ENCODE results near the gene DENND1B.
"Not testable (repeated sequence)": the region's sequence is repeated elsewhere in the genome, so short reads cannot be mapped to it uniquely, and the experiment has no call there.

Gene DENND1B

GRCh38 chr1:197585809-197586208 is 189.5 kb downstream of the DENND1B start:
- no peak overlapping the region for H3K27ac ChIP-seq (ENCODE audit: insufficient read depth, low read length, poor library complexity, severe bottlenecking)

GRCh38 chr1:197577580-197577979 is 197.7 kb downstream of the DENND1B start:
- H3K4me1 ChIP-seq (ENCODE audit: control insufficient read depth, insufficient read depth, low read length, poor library complexity, severe bottlenecking) = no peaks in the 10 kb centered on the region
- peaks cover 2% of the 10 kb centered on the region for H3K36me3 ChIP-seq (ENCODE audit: control insufficient read depth, insufficient read depth, low read length)
- DNase-seq = no peak
- no peak overlapping the region for H3K4me3 ChIP-seq (ENCODE audit: insufficient read depth, low read depth, low read length, poor library complexity, severe bottlenecking)
- H3K27ac ChIP-seq (ENCODE audit: insufficient read depth, low read length, poor library complexity, severe bottlenecking) = no peak overlapping the region
- H3K27me3 ChIP-seq (replicated peaks; ENCODE audit: control insufficient read depth, insufficient read depth, low read length, poor library complexity, severe bottlenecking) = no peaks in the 10 kb centered on the region
- H3K9me3 ChIP-seq (ENCODE audit: control insufficient read depth, low read length) = no peaks in the 10 kb centered on the region

More at GRCh38 chr1:197585809-197586208, 189.5 kb downstream of the DENND1B start:
- Histone ChIP-seq H3K4me1 (ENCODE audit: control insufficient read depth, insufficient read depth, low read length, poor library complexity, severe bottlenecking) (no peaks in the 10 kb centered on the region), H3K36me3 (ENCODE audit: control insufficient read depth, insufficient read depth, low read length) (peaks cover 5% of the 10 kb centered on the region), H3K4me3 (ENCODE audit: insufficient read depth, low read depth, low read length, poor library complexity, severe bottlenecking) (no peak overlapping the region), H3K9me3 (ENCODE audit: control insufficient read depth, low read length) (no peaks in the 10 kb centered on the region), H3K27me3 (replicated peaks; ENCODE audit: control insufficient read depth, insufficient read depth, low read length, poor library complexity, severe bottlenecking) (no peaks in the 10 kb centered on the region)
- no peak for DNase-seq

GRCh38 chr1:197575531-197575930 is 199.7 kb downstream of the DENND1B start:
- not testable (repeated sequence) for H3K4me1 ChIP-seq (ENCODE audit: control insufficient read depth, insufficient read depth, low read length, poor library complexity, severe bottlenecking); H3K27ac ChIP-seq (ENCODE audit: insufficient read depth, low read length, poor library complexity, severe bottlenecking); H3K27me3 ChIP-seq (replicated peaks; ENCODE audit: control insufficient read depth, insufficient read depth, low read length, poor library complexity, severe bottlenecking); DNase-seq; H3K4me3 ChIP-seq (ENCODE audit: insufficient read depth, low read depth, low read length, poor library complexity, severe bottlenecking); H3K9me3 ChIP-seq (ENCODE audit: control insufficient read depth, low read length)
- peaks cover 13% of the 10 kb centered on the region for H3K36me3 ChIP-seq (ENCODE audit: control insufficient read depth, insufficient read depth, low read length)

GRCh38 chr1:197572169-197572568 is 203.1 kb downstream of the DENND1B start:
- Histone ChIP-seq H3K27me3 (replicated peaks; ENCODE audit: control insufficient read depth, insufficient read depth, low read length, poor library complexity, severe bottlenecking) (no peaks in the 10 kb centered on the region), H3K4me3 (ENCODE audit: insufficient read depth, low read depth, low read length, poor library complexity, severe bottlenecking) (no peak overlapping the region), H3K4me1 (ENCODE audit: control insufficient read depth, insufficient read depth, low read length, poor library complexity, severe bottlenecking) (no peaks in the 10 kb centered on the region), H3K36me3 (ENCODE audit: control insufficient read depth, insufficient read depth, low read length) (peaks cover 13% of the 10 kb centered on the region), H3K9me3 (ENCODE audit: control insufficient read depth, low read length) (no peaks in the 10 kb centered on the region), H3K27ac (ENCODE audit: insufficient read depth, low read length, poor library complexity, severe bottlenecking) (no peak overlapping the region)
- DNase-seq = no peak

- Histone ChIP-seq H3K27ac (ENCODE audit: insufficient read depth, low read length, poor library complexity, severe bottlenecking) (no peak overlapping the region), H3K36me3 (ENCODE audit: control insufficient read depth, insufficient read depth, low read length) (peaks cover 15% of the 10 kb centered on the region), H3K4me1 (ENCODE audit: control insufficient read depth, insufficient read depth, low read length, poor library complexity, severe bottlenecking) (no peaks in the 10 kb centered on the region), H3K4me3 (ENCODE audit: insufficient read depth, low read depth, low read length, poor library complexity, severe bottlenecking) (no peak overlapping the region), H3K9me3 (ENCODE audit: control insufficient read depth, low read length) (peaks cover 4% of the 10 kb centered on the region), H3K27me3 (replicated peaks; ENCODE audit: control insufficient read depth, insufficient read depth, low read length, poor library complexity, severe bottlenecking) (no peaks in the 10 kb centered on the region)
- no peak for DNase-seq
Observed at GRCh38 chr1:197567442-197567841, 207.8 kb downstream of the DENND1B start.

GRCh38 chr1:197561041-197561440 is 214.2 kb downstream of the DENND1B start:
- H3K27me3 ChIP-seq (replicated peaks; ENCODE audit: control insufficient read depth, insufficient read depth, low read length, poor library complexity, severe bottlenecking) = no peaks in the 10 kb centered on the region
- H3K36me3 ChIP-seq (ENCODE audit: control insufficient read depth, insufficient read depth, low read length) = no peaks in the 10 kb centered on the region
- H3K9me3 ChIP-seq (ENCODE audit: control insufficient read depth, low read length) = no peaks in the 10 kb centered on the region
- no peak for DNase-seq
- no peak overlapping the region for H3K4me3 ChIP-seq (ENCODE audit: insufficient read depth, low read depth, low read length, poor library complexity, severe bottlenecking)
- no peak overlapping the region for H3K27ac ChIP-seq (ENCODE audit: insufficient read depth, low read length, poor library complexity, severe bottlenecking)
- no peaks in the 10 kb centered on the region for H3K4me1 ChIP-seq (ENCODE audit: control insufficient read depth, insufficient read depth, low read length, poor library complexity, severe bottlenecking)

GRCh38 chr1:197559655-197560054 is 215.6 kb downstream of the DENND1B start:
- no peaks in the 10 kb centered on the region for H3K27me3 ChIP-seq (replicated peaks; ENCODE audit: control insufficient read depth, insufficient read depth, low read length, poor library complexity, severe bottlenecking)
- no peaks in the 10 kb centered on the region for H3K36me3 ChIP-seq (ENCODE audit: control insufficient read depth, insufficient read depth, low read length)
- H3K4me3 ChIP-seq (ENCODE audit: insufficient read depth, low read depth, low read length, poor library complexity, severe bottlenecking) = no peak overlapping the region
- no peaks in the 10 kb centered on the region for H3K4me1 ChIP-seq (ENCODE audit: control insufficient read depth, insufficient read depth, low read length, poor library complexity, severe bottlenecking)
- DNase-seq = no peak
- no peak overlapping the region for H3K27ac ChIP-seq (ENCODE audit: insufficient read depth, low read length, poor library complexity, severe bottlenecking)
- no peaks in the 10 kb centered on the region for H3K9me3 ChIP-seq (ENCODE audit: control insufficient read depth, low read length)

GRCh38 chr1:197559244-197559643 is 216.0 kb downstream of the DENND1B start:
- H3K4me1 ChIP-seq (ENCODE audit: control insufficient read depth, insufficient read depth, low read length, poor library complexity, severe bottlenecking) = no peaks in the 10 kb centered on the region
- no peaks in the 10 kb centered on the region for H3K27me3 ChIP-seq (replicated peaks; ENCODE audit: control insufficient read depth, insufficient read depth, low read length, poor library complexity, severe bottlenecking)
- H3K4me3 ChIP-seq (ENCODE audit: insufficient read depth, low read depth, low read length, poor library complexity, severe bottlenecking) = no peak overlapping the region
- H3K9me3 ChIP-seq (ENCODE audit: control insufficient read depth, low read length) = no peaks in the 10 kb centered on the region
- H3K36me3 ChIP-seq (ENCODE audit: control insufficient read depth, insufficient read depth, low read length) = no peaks in the 10 kb centered on the region
- no peak overlapping the region for H3K27ac ChIP-seq (ENCODE audit: insufficient read depth, low read length, poor library complexity, severe bottlenecking)
- no peak for DNase-seq

- no peak overlapping the region for H3K4me3 ChIP-seq (ENCODE audit: insufficient read depth, low read depth, low read length, poor library complexity, severe bottlenecking)
- H3K4me1 ChIP-seq (ENCODE audit: control insufficient read depth, insufficient read depth, low read length, poor library complexity, severe bottlenecking) = no peaks in the 10 kb centered on the region
- DNase-seq = no peak
Observed at GRCh38 chr1:197557302-197557701, 218.0 kb downstream of the DENND1B start.

GRCh38 chr1:197553281-197553680 is 222.0 kb downstream of the DENND1B start:
- Histone ChIP-seq H3K27me3 (replicated peaks; ENCODE audit: control insufficient read depth, insufficient read depth, low read length, poor library complexity, severe bottlenecking) (no peaks in the 10 kb centered on the region), H3K4me3 (ENCODE audit: insufficient read depth, low read depth, low read length, poor library complexity, severe bottlenecking) (no peak overlapping the region), H3K36me3 (ENCODE audit: control insufficient read depth, insufficient read depth, low read length) (no peaks in the 10 kb centered on the region), H3K9me3 (ENCODE audit: control insufficient read depth, low read length) (no peaks in the 10 kb centered on the region), H3K27ac (ENCODE audit: insufficient read depth, low read length, poor library complexity, severe bottlenecking) (no peak overlapping the region), H3K4me1 (ENCODE audit: control insufficient read depth, insufficient read depth, low read length, poor library complexity, severe bottlenecking) (no peaks in the 10 kb centered on the region)
- DNase-seq = no peak

More at GRCh38 chr1:197557302-197557701, 218.0 kb downstream of the DENND1B start:
- Histone ChIP-seq H3K27ac (ENCODE audit: insufficient read depth, low read length, poor library complexity, severe bottlenecking) (no peak overlapping the region), H3K36me3 (ENCODE audit: control insufficient read depth, insufficient read depth, low read length) (no peaks in the 10 kb centered on the region), H3K27me3 (replicated peaks; ENCODE audit: control insufficient read depth, insufficient read depth, low read length, poor library complexity, severe bottlenecking) (no peaks in the 10 kb centered on the region), H3K9me3 (ENCODE audit: control insufficient read depth, low read length) (no peaks in the 10 kb centered on the region)

- DNase-seq = no peak
- Histone ChIP-seq H3K27ac (ENCODE audit: insufficient read depth, low read length, poor library complexity, severe bottlenecking) (no peak overlapping the region), H3K4me3 (ENCODE audit: insufficient read depth, low read depth, low read length, poor library complexity, severe bottlenecking) (no peak overlapping the region), H3K27me3 (replicated peaks; ENCODE audit: control insufficient read depth, insufficient read depth, low read length, poor library complexity, severe bottlenecking) (no peaks in the 10 kb centered on the region), H3K36me3 (ENCODE audit: control insufficient read depth, insufficient read depth, low read length) (no peaks in the 10 kb centered on the region), H3K9me3 (ENCODE audit: control insufficient read depth, low read length) (no peaks in the 10 kb centered on the region), H3K4me1 (ENCODE audit: control insufficient read depth, insufficient read depth, low read length, poor library complexity, severe bottlenecking) (no peaks in the 10 kb centered on the region)
Observed at GRCh38 chr1:197546989-197547388, 228.3 kb downstream of the DENND1B start.

Measured in effector memory CD4-positive, alpha-beta T cell (primary cell).